ENCODE measurements around the gene ITPA.

The ITPA gene

GRCh38 chr20:3251806-3252205 lies 42.5 kb downstream of the ITPA start:
- TF ChIP-seq, protein P1, sequence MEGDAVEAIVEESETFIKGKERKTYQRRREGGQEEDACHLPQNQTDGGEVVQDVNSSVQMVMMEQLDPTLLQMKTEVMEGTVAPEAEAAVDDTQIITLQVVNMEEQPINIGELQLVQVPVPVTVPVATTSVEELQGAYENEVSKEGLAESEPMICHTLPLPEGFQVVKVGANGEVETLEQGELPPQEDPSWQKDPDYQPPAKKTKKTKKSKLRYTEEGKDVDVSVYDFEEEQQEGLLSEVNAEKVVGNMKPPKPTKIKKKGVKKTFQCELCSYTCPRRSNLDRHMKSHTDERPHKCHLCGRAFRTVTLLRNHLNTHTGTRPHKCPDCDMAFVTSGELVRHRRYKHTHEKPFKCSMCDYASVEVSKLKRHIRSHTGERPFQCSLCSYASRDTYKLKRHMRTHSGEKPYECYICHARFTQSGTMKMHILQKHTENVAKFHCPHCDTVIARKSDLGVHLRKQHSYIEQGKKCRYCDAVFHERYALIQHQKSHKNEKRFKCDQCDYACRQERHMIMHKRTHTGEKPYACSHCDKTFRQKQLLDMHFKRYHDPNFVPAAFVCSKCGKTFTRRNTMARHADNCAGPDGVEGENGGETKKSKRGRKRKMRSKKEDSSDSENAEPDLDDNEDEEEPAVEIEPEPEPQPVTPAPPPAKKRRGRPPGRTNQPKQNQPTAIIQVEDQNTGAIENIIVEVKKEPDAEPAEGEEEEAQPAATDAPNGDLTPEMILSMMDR (IDR thresholded peaks at IDR 0.05): no peak
- TF ChIP-seq ZFX (IDR thresholded peaks at IDR 0.05; ENCODE audit: borderline replicate concordance): no peak
- H3K27ac ChIP-seq: no peak overlapping the region

- TF ChIP-seq ZFX (IDR thresholded peaks at IDR 0.05; ENCODE audit: borderline replicate concordance): no peak
- TF ChIP-seq, protein P1 (IDR thresholded peaks at IDR 0.05): no peak
- no peak overlapping the region for H3K27ac ChIP-seq
Measured at GRCh38 chr20:3255728-3256127, 46.4 kb downstream of the ITPA start.

DNA sequence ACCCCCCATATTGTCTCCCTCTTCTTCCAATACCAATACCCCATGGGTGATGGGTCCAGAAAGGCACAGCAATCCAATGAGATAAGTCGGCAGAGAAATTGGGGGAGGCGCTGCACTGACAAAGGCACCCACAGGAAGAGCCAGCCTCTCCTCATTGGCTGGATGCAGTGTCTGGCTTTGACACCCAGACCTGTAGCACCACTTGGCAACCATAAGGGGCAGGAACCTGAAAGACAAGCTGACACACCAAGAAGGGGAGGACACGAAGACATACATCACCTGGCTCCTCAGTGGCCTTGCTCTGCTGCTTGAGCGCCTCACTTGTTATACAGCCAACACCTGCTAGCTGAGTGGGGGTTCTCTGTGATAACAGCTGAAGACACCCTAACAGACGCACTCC lies 49.1 kb downstream of the ITPA start:
- H3K27ac ChIP-seq: no peak overlapping the region
- TF ChIP-seq, protein P1 (IDR thresholded peaks at IDR 0.05): no peak
- TF ChIP-seq ZFX (IDR thresholded peaks at IDR 0.05; ENCODE audit: borderline replicate concordance): no peak

DNA sequence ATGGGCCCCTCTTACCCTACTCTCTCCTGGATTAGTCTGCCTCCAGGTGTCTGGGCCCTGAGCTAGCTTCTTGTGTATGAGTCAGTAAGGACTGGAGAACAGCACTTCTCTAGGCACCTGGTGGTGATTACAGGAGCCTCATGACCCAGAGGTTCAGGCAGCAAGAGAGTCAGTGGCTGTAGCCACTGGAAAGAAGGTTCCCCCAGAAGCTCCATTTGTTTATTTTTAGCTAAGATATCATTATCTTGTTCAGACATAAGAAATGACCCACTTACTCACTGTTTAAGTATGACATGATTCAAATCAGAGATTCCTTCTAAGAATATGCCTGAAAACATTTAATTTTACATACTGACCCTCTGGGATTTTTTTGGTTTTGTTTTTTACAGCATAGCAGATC lies 53.3 kb downstream of the ITPA start:
- TF ChIP-seq, protein P1 (IDR thresholded peaks at IDR 0.05): no peak
- TF ChIP-seq ZFX (IDR thresholded peaks at IDR 0.05; ENCODE audit: borderline replicate concordance): no peak
- H3K27ac ChIP-seq: no peak overlapping the region

GRCh38 chr20:3270051-3270450 lies 60.8 kb downstream of the ITPA start:
- H3K27ac ChIP-seq: no peak overlapping the region
- TF ChIP-seq ZFX (IDR thresholded peaks at IDR 0.05; ENCODE audit: borderline replicate concordance): no peak
- TF ChIP-seq, protein P1 (IDR thresholded peaks at IDR 0.05): no peak

GRCh38 chr20:3273371-3273770 lies 64.1 kb downstream of the ITPA start:
- TF ChIP-seq ZFX (IDR thresholded peaks at IDR 0.05; ENCODE audit: borderline replicate concordance): no peak
- TF ChIP-seq, protein P1 (IDR thresholded peaks at IDR 0.05): no peak
- no peak overlapping the region for H3K27ac ChIP-seq
